Astrocyte (in vitro differentiated cells and primary cell): ENCODE measurements around the gene ABCA3.

Experiments used
- CTCF ChIP-seq: IDR thresholded peaks from 2 replicates; pipeline ENCODE4 v1.5.1; 2011; ENCODE audit warnings: low read depth, mild to moderate bottlenecking, inconsistent platforms, low read length, moderate library complexity; ENCODE audit not compliant: insufficient read depth
- EZH2 ChIP-seq: IDR thresholded peaks from 2 replicates; pipeline ENCODE4 v1.6.1; 2012; ENCODE audit warnings: mild to moderate bottlenecking, low read length, inconsistent platforms; ENCODE audit not compliant: insufficient read depth

GRCh38 chr16:2331931-2332267, 8.6 kb downstream of the ABCA3 start:
- TF ChIP-seq CTCF (no peak), EZH2 (no peak)
